ENCODE measurements around the gene APP. TPM values are rescaled to one million over a fixed set of nuclear protein-coding genes. Genes with fewer than 3 reads are reported as not detected.
"Not testable (repeated sequence)": the region's sequence is repeated elsewhere in the genome, so short reads cannot be mapped to it uniquely, and the experiment has no call there.

APP gene
- total RNA-seq, 4 donors from 2014 or later, result 209 to 297 (median 240) TPM

DNA sequence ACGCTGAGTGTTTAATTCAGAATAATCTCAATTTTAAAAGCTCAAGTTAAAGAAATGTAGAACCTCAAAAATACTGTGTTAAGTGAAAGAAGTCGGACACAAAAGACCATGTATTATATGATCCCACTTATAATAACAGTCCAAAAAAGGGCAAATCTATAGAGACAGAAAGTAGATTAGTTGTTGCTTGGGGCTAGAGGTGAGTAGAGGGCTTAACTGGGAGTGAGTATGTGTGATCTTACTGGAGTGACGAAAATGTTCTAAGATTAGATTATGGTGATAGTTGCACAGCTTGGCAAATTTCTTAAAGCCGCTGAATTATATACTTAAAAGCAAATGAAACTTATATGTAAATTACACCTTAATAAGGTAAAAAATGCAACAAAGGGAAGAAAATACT, 150.5 kb downstream of the APP start:
- DNase-seq, result no peak
- TF ChIP-seq, protein P1, sequence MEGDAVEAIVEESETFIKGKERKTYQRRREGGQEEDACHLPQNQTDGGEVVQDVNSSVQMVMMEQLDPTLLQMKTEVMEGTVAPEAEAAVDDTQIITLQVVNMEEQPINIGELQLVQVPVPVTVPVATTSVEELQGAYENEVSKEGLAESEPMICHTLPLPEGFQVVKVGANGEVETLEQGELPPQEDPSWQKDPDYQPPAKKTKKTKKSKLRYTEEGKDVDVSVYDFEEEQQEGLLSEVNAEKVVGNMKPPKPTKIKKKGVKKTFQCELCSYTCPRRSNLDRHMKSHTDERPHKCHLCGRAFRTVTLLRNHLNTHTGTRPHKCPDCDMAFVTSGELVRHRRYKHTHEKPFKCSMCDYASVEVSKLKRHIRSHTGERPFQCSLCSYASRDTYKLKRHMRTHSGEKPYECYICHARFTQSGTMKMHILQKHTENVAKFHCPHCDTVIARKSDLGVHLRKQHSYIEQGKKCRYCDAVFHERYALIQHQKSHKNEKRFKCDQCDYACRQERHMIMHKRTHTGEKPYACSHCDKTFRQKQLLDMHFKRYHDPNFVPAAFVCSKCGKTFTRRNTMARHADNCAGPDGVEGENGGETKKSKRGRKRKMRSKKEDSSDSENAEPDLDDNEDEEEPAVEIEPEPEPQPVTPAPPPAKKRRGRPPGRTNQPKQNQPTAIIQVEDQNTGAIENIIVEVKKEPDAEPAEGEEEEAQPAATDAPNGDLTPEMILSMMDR (IDR thresholded peaks at IDR 0.05), result no peak
- no peak for TF ChIP-seq POLR2A (IDR thresholded peaks at IDR 0.05)
- H3K4me1 ChIP-seq, result no peaks in the 10 kb centered on the region
- H3K36me3 ChIP-seq, result peaks cover 0 to 14% (median 0%) of the 10 kb centered on the region in 3 donors
- H3K9me3 ChIP-seq, result no peaks in the 10 kb centered on the region
- H3K27ac ChIP-seq, result no peak overlapping the region
- no peaks in the 10 kb centered on the region for H3K27me3 ChIP-seq
- H3K4me3 ChIP-seq, result no peak overlapping the region

DNA sequence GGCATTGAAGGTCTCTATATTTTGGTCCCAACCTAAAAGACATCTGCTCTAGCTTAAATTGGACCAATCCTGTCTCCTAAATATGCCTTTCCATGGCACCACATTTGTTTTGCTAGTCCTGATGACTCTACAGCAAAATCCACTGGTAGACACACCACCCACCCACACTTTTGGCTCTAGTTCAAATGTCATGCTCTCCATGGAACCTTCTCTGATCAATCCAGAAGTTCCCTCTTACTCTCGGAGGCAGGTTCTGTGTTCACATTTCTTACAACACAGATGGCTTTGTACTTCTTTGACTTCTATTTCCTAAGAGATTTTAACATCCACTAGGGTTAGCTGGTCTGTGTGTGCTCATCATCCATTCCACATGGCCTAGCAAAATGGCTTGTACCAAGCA, 151.3 kb downstream of the APP start:
- TF ChIP-seq POLR2A (IDR thresholded peaks at IDR 0.05), result no peak
- TF ChIP-seq, protein P1 (IDR thresholded peaks at IDR 0.05), result no peak
- DNase-seq, result no peak
- H3K4me1 ChIP-seq, result no peaks in the 10 kb centered on the region
- H3K27ac ChIP-seq, result no peak overlapping the region
- H3K27me3 ChIP-seq, result no peaks in the 10 kb centered on the region
- H3K9me3 ChIP-seq, result no peaks in the 10 kb centered on the region
- H3K36me3 ChIP-seq, result peaks cover 0 to 14% (median 0%) of the 10 kb centered on the region in 3 donors
- H3K4me3 ChIP-seq, result no peak overlapping the region

DNA sequence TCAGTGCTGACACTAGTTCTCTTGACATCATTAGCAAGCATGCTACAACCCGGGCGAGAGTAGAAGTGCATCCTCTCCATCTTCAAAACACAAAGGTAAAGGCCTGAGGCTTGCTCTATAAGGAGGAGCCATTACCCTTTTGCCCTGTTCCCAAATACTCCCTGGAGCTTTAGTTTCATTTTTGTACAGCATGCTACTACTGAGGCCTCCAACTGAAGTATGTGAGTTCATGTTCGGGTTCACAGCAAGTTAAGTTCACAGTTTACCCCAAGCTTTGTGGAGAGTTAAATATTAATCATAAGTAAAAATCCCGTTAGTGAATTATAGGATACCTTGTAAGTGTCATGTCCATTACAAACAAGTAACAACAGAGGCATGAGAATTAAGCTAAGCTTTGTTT, 156.6 kb downstream of the APP start:
- Histone ChIP-seq H3K9me3 (no peaks in the 10 kb centered on the region), H3K4me3 (no peak overlapping the region), H3K4me1 (no peaks in the 10 kb centered on the region), H3K36me3 (no peaks in the 10 kb centered on the region), H3K27ac (no peak overlapping the region), H3K27me3 (no peaks in the 10 kb centered on the region)
- no peak for DNase-seq
- no peak for TF ChIP-seq POLR2A (IDR thresholded peaks at IDR 0.05)
- TF ChIP-seq, protein P1 (IDR thresholded peaks at IDR 0.05), result no peak

DNA sequence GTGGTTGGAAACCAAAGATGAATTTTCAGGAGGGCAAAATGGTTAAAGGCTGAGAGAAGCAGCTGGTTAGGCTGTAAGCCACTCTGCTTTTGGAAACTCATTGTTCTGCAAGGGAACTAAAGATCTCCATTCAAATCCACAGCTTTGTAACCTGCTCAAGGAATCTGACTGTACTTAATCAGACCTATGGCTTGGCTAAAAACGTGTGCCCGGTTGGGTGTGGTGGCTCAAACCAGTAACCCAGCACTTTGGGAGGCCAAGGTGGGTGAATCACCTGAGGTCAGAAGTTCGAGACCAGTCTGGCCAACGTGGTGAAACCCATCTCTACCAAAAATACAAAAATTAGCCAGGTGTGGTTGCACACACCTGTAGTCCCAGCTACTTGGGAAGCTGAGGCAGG, 158.1 kb downstream of the APP start:
- H3K9me3 ChIP-seq, H3K27ac ChIP-seq, H3K4me1 ChIP-seq, DNase-seq, H3K4me3 ChIP-seq, H3K36me3 ChIP-seq, H3K27me3 ChIP-seq: not testable (repeated sequence)

DNA sequence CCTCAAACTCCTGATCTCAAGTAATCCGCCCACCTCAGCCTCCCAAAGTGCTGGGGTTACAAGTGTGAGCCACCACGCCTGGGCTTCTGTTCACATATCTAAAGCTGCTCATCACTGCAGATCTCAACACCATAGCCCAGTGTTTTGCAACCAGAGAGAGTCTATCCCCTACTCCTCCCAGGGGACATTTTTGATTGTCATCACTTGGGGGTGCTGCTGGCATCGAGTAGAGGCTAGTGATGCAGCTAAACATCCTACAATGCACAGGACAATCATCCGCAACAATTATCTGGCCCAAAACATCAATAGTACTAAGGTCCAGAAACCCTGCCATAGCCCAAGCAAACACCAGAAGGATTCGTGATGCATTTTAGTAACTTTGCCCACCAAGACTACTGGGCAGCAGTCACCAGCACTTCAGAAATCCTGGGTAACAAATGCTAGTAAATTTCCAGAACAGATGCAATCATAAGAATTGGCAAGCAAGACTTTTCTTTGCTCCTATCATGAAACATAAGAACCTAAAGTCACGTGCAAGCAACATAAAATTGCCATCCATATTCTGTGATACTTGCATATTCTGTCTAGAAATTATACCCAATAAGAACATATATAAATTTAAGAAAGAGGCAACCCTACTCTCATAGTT, 159.2 kb downstream of the APP start:
- Histone ChIP-seq H3K36me3 (no peaks in the 10 kb centered on the region), H3K27ac (no peak overlapping the region), H3K4me3 (no peak overlapping the region), H3K27me3 (no peaks in the 10 kb centered on the region), H3K4me1 (peaks cover 0 to 3% (median 0%) of the 10 kb centered on the region in 4 donors), H3K9me3 (no peaks in the 10 kb centered on the region)
- DNase-seq, result no peak
- no peak for TF ChIP-seq POLR2A (IDR thresholded peaks at IDR 0.05)
- TF ChIP-seq, protein P1 (IDR thresholded peaks at IDR 0.05), result no peak

DNA sequence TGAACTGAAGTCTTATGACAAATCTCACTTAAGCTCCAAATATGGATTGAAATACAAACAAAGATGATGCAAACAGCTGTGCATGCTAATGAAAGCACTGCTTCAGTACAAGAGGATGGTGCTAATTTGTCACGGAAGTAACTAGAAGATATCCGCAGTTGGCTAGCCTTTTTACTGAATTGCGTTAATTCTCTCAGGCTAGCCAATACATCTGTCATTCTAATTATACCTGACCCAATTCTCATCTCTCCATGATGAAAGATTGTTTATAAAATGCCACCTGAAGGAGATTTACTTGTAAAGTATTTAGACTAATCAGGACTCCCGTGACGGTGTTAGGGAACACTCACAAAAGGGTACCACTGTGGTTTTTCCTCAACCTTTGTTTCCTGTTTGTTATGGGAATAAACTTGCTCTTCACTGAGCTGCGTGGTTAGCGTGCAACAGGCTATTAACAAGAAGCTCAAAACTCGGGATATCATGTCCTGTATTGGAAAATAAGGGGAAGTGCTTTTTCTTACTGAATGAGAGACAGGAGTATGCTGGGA, 162.5 kb downstream of the APP start:
- Histone ChIP-seq H3K9me3 (no peaks in the 10 kb centered on the region), H3K4me1 (peaks cover 0 to 3% (median 0%) of the 10 kb centered on the region in 4 donors), H3K36me3 (no peaks in the 10 kb centered on the region), H3K4me3 (no peak overlapping the region), H3K27ac (peak overlapping the region in 2 of 4 donors; percentile 10 to 16), H3K27me3 (no peaks in the 10 kb centered on the region)
- no peak for DNase-seq
- TF ChIP-seq POLR2A (IDR thresholded peaks at IDR 0.05), result no peak
- TF ChIP-seq, protein P1 (IDR thresholded peaks at IDR 0.05), result no peak
